Breast epithelium (tissue), 3 donors: ENCODE measurements around the gene SDR9C7.

Source experiments
- CTCF ChIP-seq, 3 donors: fragments of 450-650 bp; IDR thresholded peaks; one replicate each; pipeline ENCODE4 v1.5.1; 2016 to 2017; ENCODE audit warnings: antibody characterized with exemption in 3 of 3, mild to moderate bottlenecking in 3 of 3, moderate library complexity in 3 of 3
- POLR2A ChIP-seq: fragments of 450-650 bp; IDR thresholded peaks from one replicate; pipeline ENCODE4 v1.6.1; 2016; ENCODE audit warnings: antibody characterized with exemption, mild to moderate bottlenecking, moderate library complexity

- TF ChIP-seq CTCF (IDR thresholded peaks at IDR 0.05) (no peak), POLR2A (no peak)
These were observed 20.0 kb downstream of the SDR9C7 start for GRCh38 chr12:56914256-56914655.
